RWPE2 (cell line): Measurements from ENCODE around the gene TUBB2A.

Source experiments
- ATAC-seq: fragments of 200-7000 bp; cut with Tn5 transposase; 3 replicates; pipeline ENCODE4 v1.9.1; 2021; ENCODE audit warnings: low read depth
- DNase-seq: peaks from one replicate; pipeline ENCODE4 v3.0.0-alpha.2; 2020; ENCODE audit warnings: low spot score
- H3K27ac ChIP-seq: fragments of 450-650 bp; 2 replicates; pipeline ENCODE4 v1.5.1; 2017; ENCODE audit warnings: mild to moderate bottlenecking; ENCODE audit not compliant: poor library complexity, severe bottlenecking
- H3K27me3 ChIP-seq: fragments of 250-450 bp; sonication (Bioruptor Pico); 2 replicates; pipeline ENCODE4 v1.5.1; 2021; ENCODE audit warnings: mild to moderate bottlenecking, moderate library complexity; ENCODE audit not compliant: insufficient read depth, poor library complexity, severe bottlenecking
- H3K36me3 ChIP-seq: fragments of 250-450 bp; sonication (Bioruptor Pico); 2 replicates; pipeline ENCODE4 v1.5.1; 2020; ENCODE audit warnings: low read depth, mild to moderate bottlenecking, moderate library complexity
- H3K4me1 ChIP-seq: fragments of 250-450 bp; sonication (Bioruptor Pico); 2 replicates; pipeline ENCODE4 v1.5.1; 2021; ENCODE audit warnings: mild to moderate bottlenecking, moderate library complexity; ENCODE audit not compliant: insufficient read depth, poor library complexity, severe bottlenecking
- H3K4me3 ChIP-seq: fragments of 250-450 bp; sonication (Bioruptor Pico); 2 replicates; pipeline ENCODE4 v1.5.1; 2021; ENCODE audit warnings: mild to moderate bottlenecking, moderate library complexity; ENCODE audit not compliant: severe bottlenecking
- H3K9me3 ChIP-seq: fragments of 250-450 bp; sonication (Bioruptor Pico); 2 replicates; pipeline ENCODE4 v1.5.1; 2021; ENCODE audit warnings: mild to moderate bottlenecking, moderate library complexity; ENCODE audit not compliant: severe bottlenecking
- TF ChIP-seq, protein P1 (sequence below): fragments of 450-650 bp; IDR thresholded peaks from one replicate; pipeline ENCODE4 v1.5.1; 2017; ENCODE audit warnings: mild to moderate bottlenecking, moderate library complexity; ENCODE audit not compliant: poor library complexity, severe bottlenecking

TUBB2A gene

DNA sequence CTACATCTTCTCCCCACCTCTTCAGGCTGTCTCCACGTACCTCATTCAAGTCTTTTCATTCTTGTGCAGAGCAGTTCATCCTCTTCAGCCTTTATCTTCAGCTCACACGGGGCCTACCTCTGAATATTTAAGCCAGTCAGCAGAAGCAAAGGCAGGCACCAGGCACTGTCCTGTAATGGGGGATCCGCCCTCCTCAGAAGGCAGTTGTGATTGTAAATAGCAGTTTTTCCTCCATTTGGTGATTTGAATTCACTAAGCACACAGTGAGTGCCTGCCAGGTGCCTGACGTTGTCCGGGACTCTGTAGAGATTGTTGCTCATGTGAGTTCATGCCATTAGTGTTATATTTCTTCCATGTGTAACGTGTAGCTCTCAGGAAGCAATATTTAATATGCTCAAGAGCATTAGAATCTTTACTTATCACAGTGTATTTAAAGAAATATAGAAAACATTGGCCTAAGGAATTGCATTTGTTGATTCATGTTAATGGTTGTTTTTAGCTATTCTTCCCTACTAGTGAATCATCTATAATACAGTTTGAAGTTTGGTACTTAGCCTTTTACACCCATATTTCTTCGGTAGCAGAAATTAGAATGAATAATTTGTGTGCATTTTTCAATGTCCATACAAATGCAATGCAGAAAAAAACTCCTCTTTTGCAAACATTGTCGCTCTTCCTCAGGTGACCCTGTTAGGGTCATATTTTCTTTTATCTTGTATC lies 20.9 kb downstream of the TUBB2A start:
- Histone ChIP-seq H3K27ac (no peak overlapping the region), H3K9me3 (no peaks in the 10 kb centered on the region), H3K4me3 (no peak overlapping the region), H3K27me3 (no peaks in the 10 kb centered on the region), H3K36me3 (peaks cover 29% of the 10 kb centered on the region), H3K4me1 (peaks cover 22% of the 10 kb centered on the region)
- no peak for DNase-seq
- TF ChIP-seq, protein P1, sequence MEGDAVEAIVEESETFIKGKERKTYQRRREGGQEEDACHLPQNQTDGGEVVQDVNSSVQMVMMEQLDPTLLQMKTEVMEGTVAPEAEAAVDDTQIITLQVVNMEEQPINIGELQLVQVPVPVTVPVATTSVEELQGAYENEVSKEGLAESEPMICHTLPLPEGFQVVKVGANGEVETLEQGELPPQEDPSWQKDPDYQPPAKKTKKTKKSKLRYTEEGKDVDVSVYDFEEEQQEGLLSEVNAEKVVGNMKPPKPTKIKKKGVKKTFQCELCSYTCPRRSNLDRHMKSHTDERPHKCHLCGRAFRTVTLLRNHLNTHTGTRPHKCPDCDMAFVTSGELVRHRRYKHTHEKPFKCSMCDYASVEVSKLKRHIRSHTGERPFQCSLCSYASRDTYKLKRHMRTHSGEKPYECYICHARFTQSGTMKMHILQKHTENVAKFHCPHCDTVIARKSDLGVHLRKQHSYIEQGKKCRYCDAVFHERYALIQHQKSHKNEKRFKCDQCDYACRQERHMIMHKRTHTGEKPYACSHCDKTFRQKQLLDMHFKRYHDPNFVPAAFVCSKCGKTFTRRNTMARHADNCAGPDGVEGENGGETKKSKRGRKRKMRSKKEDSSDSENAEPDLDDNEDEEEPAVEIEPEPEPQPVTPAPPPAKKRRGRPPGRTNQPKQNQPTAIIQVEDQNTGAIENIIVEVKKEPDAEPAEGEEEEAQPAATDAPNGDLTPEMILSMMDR, result no peak
- ATAC-seq, result no peak

DNA sequence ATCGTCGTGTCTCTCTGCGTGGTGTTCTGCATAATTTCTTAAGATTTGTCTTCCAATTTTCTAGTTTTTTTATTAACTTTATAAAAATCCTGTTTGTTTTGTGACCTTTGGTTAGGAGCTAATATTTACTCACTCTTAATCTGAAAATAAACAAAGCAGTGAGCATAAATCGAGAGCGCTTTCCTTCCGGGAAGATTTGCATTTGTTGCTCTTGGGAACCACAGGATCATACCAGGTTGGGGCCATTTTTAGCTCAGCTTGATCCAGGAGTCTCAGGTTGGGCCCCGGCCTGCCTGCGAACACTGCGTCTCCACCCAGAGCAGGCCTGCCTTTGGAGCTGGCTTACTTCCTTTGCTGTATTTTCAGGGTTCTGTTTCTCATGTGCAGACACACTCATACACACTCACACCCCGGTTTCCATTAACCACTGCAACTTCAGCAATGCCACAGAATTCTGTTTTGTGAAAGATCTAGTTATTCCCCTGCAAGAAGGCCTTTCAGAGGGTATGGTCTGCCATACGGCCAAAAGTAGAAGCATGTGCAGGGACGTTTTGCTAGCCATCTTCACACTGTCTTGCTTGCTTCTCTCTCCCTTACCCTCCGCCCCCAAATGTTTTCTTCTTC lies 21.6 kb downstream of the TUBB2A start:
- no peak overlapping the region for H3K27ac ChIP-seq
- H3K4me3 ChIP-seq, result no peak overlapping the region
- TF ChIP-seq, protein P1, result no peak
- H3K27me3 ChIP-seq, result no peaks in the 10 kb centered on the region
- H3K4me1 ChIP-seq, result peaks cover 22% of the 10 kb centered on the region
- ATAC-seq (no peak), DNase-seq (no peak)
- no peaks in the 10 kb centered on the region for H3K9me3 ChIP-seq
- H3K36me3 ChIP-seq, result peaks cover 24% of the 10 kb centered on the region

- DNase-seq, result no peak
- TF ChIP-seq, protein P1, result no peak
- H3K36me3 ChIP-seq, result peaks cover 21% of the 10 kb centered on the region
- no peaks in the 10 kb centered on the region for H3K9me3 ChIP-seq
- H3K27me3 ChIP-seq, result no peaks in the 10 kb centered on the region
- H3K27ac ChIP-seq, result no peak overlapping the region
- no peak for ATAC-seq
- H3K4me3 ChIP-seq, result no peak overlapping the region
- peaks cover 9% of the 10 kb centered on the region for H3K4me1 ChIP-seq
Measured at GRCh38 chr6:3133515-3133914, 23.8 kb downstream of the TUBB2A start.

GRCh38 chr6:3131695-3132094 lies 25.6 kb downstream of the TUBB2A start:
- TF ChIP-seq, protein P1, result no peak
- Histone ChIP-seq H3K36me3 (peaks cover 16% of the 10 kb centered on the region), H3K27me3 (no peaks in the 10 kb centered on the region), H3K27ac (no peak overlapping the region), H3K4me1 (no peaks in the 10 kb centered on the region), H3K4me3 (no peak overlapping the region), H3K9me3 (no peaks in the 10 kb centered on the region)
- ATAC-seq, result no peak
- DNase-seq, result no peak
